Neuron (in vitro differentiated cells): ENCODE measurements around the gene SMIM26.
A peak's percentile ranks its signal among the peaks of the same experiment; 100 is the strongest.

ENCODE experiments used
- H2AFZ ChIP-seq: one replicate; pipeline ENCODE4 v1.6.1; 2013; ENCODE audit warnings: low read depth, mild to moderate bottlenecking, inconsistent platforms, low read length, moderate library complexity
- H3K27me3 ChIP-seq: one replicate; pipeline ENCODE4 v1.6.1; 2013; ENCODE audit warnings: low read length; ENCODE audit not compliant: insufficient read depth
- H3K36me3 ChIP-seq: one replicate; pipeline ENCODE4 v1.6.1; 2013; ENCODE audit warnings: low read length; ENCODE audit not compliant: insufficient read depth
- H3K4me1 ChIP-seq: one replicate; pipeline ENCODE4 v1.6.1; 2013; ENCODE audit warnings: low read length; ENCODE audit not compliant: insufficient read depth
- H3K4me3 ChIP-seq: 2 replicates; pipeline ENCODE4 v1.5.1; 2013; ENCODE audit warnings: mild to moderate bottlenecking, low read length, moderate library complexity
- H3K9me3 ChIP-seq: one replicate; pipeline ENCODE4 v1.6.1; 2013; ENCODE audit warnings: low read length

The SMIM26 gene

GRCh38 chr20:18543216-18543615 is 24.0 kb upstream of the SMIM26 start:
- no peaks in the 10 kb centered on the region for H3K9me3 ChIP-seq
- no peak overlapping the region for H2AFZ ChIP-seq
- H3K36me3 ChIP-seq, result peaks cover 62% of the 10 kb centered on the region
- H3K4me1 ChIP-seq, result no peaks in the 10 kb centered on the region
- H3K27me3 ChIP-seq, result no peaks in the 10 kb centered on the region
- no peak overlapping the region for H3K4me3 ChIP-seq

- H3K9me3 ChIP-seq, result no peaks in the 10 kb centered on the region
- H3K36me3 ChIP-seq, result peaks cover 62% of the 10 kb centered on the region
- H3K4me3 ChIP-seq, result no peak overlapping the region
- no peaks in the 10 kb centered on the region for H3K27me3 ChIP-seq
- no peak overlapping the region for H2AFZ ChIP-seq
- H3K4me1 ChIP-seq, result no peaks in the 10 kb centered on the region
Measured at GRCh38 chr20:18543932-18544331, 23.3 kb upstream of the SMIM26 start.

GRCh38 chr20:18545566-18545965 is 21.7 kb upstream of the SMIM26 start:
- Histone ChIP-seq H3K36me3 (peaks cover 67% of the 10 kb centered on the region), H3K4me1 (no peaks in the 10 kb centered on the region), H3K27me3 (no peaks in the 10 kb centered on the region), H3K9me3 (no peaks in the 10 kb centered on the region), H2AFZ (no peak overlapping the region), H3K4me3 (no peak overlapping the region)

GRCh38 chr20:18548465-18548864 is 18.8 kb upstream of the SMIM26 start:
- Histone ChIP-seq H3K27me3 (no peaks in the 10 kb centered on the region), H2AFZ (no peak overlapping the region), H3K9me3 (no peaks in the 10 kb centered on the region), H3K4me1 (no peaks in the 10 kb centered on the region), H3K36me3 (peaks cover 69% of the 10 kb centered on the region), H3K4me3 (no peak overlapping the region)

- H3K36me3 ChIP-seq, result peaks cover 60% of the 10 kb centered on the region
- no peak overlapping the region for H3K4me3 ChIP-seq
- H3K9me3 ChIP-seq, result no peaks in the 10 kb centered on the region
- no peaks in the 10 kb centered on the region for H3K27me3 ChIP-seq
- no peaks in the 10 kb centered on the region for H3K4me1 ChIP-seq
- H2AFZ ChIP-seq, result no peak overlapping the region
Measured at GRCh38 chr20:18553746-18554145, 13.5 kb upstream of the SMIM26 start.

GRCh38 chr20:18567739-18568091 is 483 bp downstream of the SMIM26 start:
- H3K36me3 ChIP-seq, result peaks cover 20% of the 10 kb centered on the region
- no peaks in the 10 kb centered on the region for H3K9me3 ChIP-seq
- H2AFZ ChIP-seq, result peak overlapping the region; percentile 73
- H3K4me1 ChIP-seq, result peaks cover 5% of the 10 kb centered on the region
- H3K4me3 ChIP-seq, result peak overlapping the region; percentile 90
- H3K27me3 ChIP-seq, result no peaks in the 10 kb centered on the region

- no peaks in the 10 kb centered on the region for H3K27me3 ChIP-seq
- no peak overlapping the region for H3K4me3 ChIP-seq
- H2AFZ ChIP-seq, result no peak overlapping the region
- H3K9me3 ChIP-seq, result no peaks in the 10 kb centered on the region
- peaks cover 5% of the 10 kb centered on the region for H3K4me1 ChIP-seq
- peaks cover 20% of the 10 kb centered on the region for H3K36me3 ChIP-seq
Measured at GRCh38 chr20:18571009-18571408, 3.8 kb downstream of the SMIM26 start.

- Histone ChIP-seq H3K36me3 (peaks cover 20% of the 10 kb centered on the region), H3K9me3 (no peaks in the 10 kb centered on the region), H3K4me1 (peaks cover 2% of the 10 kb centered on the region), H2AFZ (no peak overlapping the region), H3K4me3 (no peak overlapping the region), H3K27me3 (no peaks in the 10 kb centered on the region)
Measured at GRCh38 chr20:18571578-18571977, 4.3 kb downstream of the SMIM26 start.

- Histone ChIP-seq H3K9me3 (no peaks in the 10 kb centered on the region), H3K4me1 (no peaks in the 10 kb centered on the region)
Measured at GRCh38 chr20:18577942-18578341, 10.7 kb downstream of the SMIM26 start.

GRCh38 chr20:18578581-18578980 is 11.3 kb downstream of the SMIM26 start:
- no peak overlapping the region for H2AFZ ChIP-seq
- no peaks in the 10 kb centered on the region for H3K36me3 ChIP-seq
- H3K9me3 ChIP-seq, result no peaks in the 10 kb centered on the region
- H3K4me3 ChIP-seq, result no peak overlapping the region
- no peaks in the 10 kb centered on the region for H3K4me1 ChIP-seq
- H3K27me3 ChIP-seq, result no peaks in the 10 kb centered on the region

More at GRCh38 chr20:18577942-18578341, 10.7 kb downstream of the SMIM26 start:
- Histone ChIP-seq H3K4me3 (no peak overlapping the region), H3K36me3 (no peaks in the 10 kb centered on the region), H3K27me3 (no peaks in the 10 kb centered on the region), H2AFZ (no peak overlapping the region)

- H3K27me3 ChIP-seq, result no peaks in the 10 kb centered on the region
- H3K9me3 ChIP-seq, result no peaks in the 10 kb centered on the region
- no peak overlapping the region for H3K4me3 ChIP-seq
- no peak overlapping the region for H2AFZ ChIP-seq
- no peaks in the 10 kb centered on the region for H3K4me1 ChIP-seq
- no peaks in the 10 kb centered on the region for H3K36me3 ChIP-seq
Measured at GRCh38 chr20:18580012-18580411, 12.8 kb downstream of the SMIM26 start.

- no peak overlapping the region for H2AFZ ChIP-seq
- no peaks in the 10 kb centered on the region for H3K27me3 ChIP-seq
- no peaks in the 10 kb centered on the region for H3K9me3 ChIP-seq
- H3K36me3 ChIP-seq, result no peaks in the 10 kb centered on the region
- no peak overlapping the region for H3K4me3 ChIP-seq
- peaks cover 14% of the 10 kb centered on the region for H3K4me1 ChIP-seq
Measured at GRCh38 chr20:18585134-18585533, 17.9 kb downstream of the SMIM26 start.

- no peaks in the 10 kb centered on the region for H3K36me3 ChIP-seq
- peaks cover 28% of the 10 kb centered on the region for H3K4me1 ChIP-seq
- H3K27me3 ChIP-seq, result no peaks in the 10 kb centered on the region
- H2AFZ ChIP-seq, result peak within 1 kb of the TSS; percentile 88
- H3K9me3 ChIP-seq, result no peaks in the 10 kb centered on the region
- peak within 1 kb of the TSS; percentile 70 for H3K4me3 ChIP-seq
Measured at GRCh38 chr20:18587665-18588573, 20.7 kb downstream of the SMIM26 start, which contains the start of gene DTD1. TSS of gene DTD1 (plus strand) at chr20:18588054. CDS start at chr20:18588073, 19 bp downstream.

- Histone ChIP-seq H3K4me1 (peaks cover 28% of the 10 kb centered on the region), H2AFZ (peak overlapping the region; percentile 88), H3K36me3 (no peaks in the 10 kb centered on the region), H3K27me3 (no peaks in the 10 kb centered on the region), H3K4me3 (peak overlapping the region; percentile 70), H3K9me3 (no peaks in the 10 kb centered on the region)
Measured at GRCh38 chr20:18588574-18588933, 21.3 kb downstream of the SMIM26 start.
